ENCODE measurements around the gene IGFBP5.

Gene IGFBP5

DNA sequence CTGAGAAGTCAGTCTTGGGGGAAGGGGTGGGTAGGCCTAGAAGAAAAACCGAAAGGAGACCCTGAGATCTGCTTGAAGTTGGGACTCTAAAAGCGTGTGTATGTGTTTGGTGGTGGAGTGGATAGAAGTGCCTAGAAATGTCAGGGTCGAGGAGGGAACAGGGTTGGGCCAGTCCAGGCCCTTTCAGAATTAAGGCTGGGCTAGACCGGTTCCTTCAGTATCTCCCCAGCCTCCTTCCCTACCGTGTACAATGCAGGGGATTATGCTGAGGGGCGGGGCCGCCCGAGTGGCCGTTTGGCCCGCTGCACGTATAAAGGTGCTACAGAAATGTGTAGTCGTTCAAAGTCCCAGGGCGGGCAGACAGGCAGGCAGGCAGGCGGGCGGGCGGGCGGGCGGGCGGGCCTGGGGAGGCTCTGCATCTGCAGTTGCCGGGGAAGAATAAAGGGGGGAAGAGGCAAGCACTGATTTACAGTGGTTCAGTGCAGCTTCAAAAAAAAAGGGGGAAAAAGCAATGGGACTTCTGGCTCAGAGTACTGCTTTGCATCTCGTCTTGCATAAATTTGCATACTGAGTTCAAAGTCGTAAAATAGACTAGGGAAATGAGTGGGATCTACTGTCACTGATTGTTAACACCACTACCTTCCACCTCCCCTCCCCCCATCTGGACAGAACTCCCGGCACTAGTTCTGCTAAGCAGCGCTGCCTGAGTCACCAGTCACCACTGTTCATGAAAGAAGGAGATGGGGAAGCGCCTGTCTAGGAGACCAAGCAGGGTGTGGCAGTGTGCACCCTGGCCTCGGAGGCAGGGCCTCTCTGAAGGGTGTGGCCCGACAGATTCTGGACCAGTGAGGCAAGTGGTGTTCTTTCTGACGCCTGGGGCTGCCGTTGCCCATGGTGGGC, 58.5 kb downstream of the IGFBP5 start:
- no peak for DNase-seq

GRCh38 chr2:216635701-216636550, 59.4 kb downstream of the IGFBP5 start:
- DNase-seq, result no peak

GRCh38 chr2:216635171-216635570, 60.2 kb downstream of the IGFBP5 start:
- no peak for DNase-seq

GRCh38 chr2:216634370-216635148, 60.8 kb downstream of the IGFBP5 start:
- no peak for DNase-seq

- DNase-seq, result no peak
These were observed 61.6 kb downstream of the IGFBP5 start for GRCh38 chr2:216633616-216634369.

DNA sequence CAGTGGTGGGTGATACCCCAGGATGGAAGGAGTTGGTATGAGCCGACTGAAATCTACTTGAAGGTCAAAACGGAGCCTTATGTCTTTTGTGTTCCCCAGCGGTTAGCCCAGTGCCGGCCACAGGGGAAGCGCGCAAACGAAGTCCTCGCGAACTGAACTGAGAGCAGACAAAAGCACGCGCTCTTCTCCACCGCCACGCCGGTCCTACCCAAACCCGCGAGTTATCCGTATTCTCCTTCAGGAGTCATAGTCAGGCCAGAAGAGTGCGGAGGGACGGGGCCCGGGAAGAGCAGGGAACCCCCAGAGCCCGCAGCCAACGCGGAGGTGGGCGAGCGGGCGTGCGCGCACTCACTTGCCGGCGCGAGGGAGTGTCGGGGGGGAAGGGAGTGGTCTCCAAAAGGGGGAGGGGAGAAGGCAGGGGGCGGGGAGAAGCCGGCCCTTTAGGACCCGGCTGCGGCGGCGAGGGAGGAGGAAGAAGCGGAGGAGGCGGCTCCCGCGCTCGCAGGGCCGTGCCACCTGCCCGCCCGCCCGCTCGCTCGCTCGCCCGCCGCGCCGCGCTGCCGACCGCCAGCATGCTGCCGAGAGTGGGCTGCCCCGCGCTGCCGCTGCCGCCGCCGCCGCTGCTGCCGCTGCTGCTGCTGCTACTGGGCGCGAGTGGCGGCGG, 62.3 kb downstream of the IGFBP5 start, which contains the start of gene IGFBP2:
Gene IGFBP2 (plus strand): TSS at position 469 of the 664 bp plus-strand sequence. CDS start 104 bp downstream, at position 573.
- no peak for DNase-seq

DNA sequence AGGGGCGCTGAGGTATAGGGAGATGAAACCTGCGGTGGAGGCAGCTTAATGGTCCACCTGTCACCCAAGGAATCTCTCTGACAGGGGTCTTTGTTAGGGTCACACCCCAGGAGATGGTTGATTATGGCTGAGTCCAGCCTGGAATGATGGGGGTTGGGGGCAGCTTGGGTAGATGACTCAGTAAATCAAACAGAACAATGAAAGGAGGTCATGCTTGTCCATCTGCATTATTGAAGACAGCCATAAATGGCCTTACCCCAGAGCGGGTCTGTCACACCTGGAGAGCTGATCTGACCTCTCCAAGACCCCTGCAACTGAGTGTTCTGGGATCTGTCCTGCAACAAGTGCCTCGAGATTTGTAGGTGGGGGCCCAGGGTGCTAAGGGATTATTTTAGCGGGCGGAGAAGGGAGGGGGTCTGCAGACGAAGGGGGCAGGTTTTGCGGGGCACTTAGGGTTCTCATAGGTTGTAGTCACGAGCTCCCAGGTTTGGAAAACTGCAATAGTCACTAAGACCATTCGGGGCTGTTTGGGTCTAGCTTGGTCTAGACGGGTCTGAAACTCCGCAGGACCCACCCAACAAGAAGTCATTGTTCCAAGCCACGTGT, 62.9 kb downstream of the IGFBP5 start:
- no peak for DNase-seq

DNA sequence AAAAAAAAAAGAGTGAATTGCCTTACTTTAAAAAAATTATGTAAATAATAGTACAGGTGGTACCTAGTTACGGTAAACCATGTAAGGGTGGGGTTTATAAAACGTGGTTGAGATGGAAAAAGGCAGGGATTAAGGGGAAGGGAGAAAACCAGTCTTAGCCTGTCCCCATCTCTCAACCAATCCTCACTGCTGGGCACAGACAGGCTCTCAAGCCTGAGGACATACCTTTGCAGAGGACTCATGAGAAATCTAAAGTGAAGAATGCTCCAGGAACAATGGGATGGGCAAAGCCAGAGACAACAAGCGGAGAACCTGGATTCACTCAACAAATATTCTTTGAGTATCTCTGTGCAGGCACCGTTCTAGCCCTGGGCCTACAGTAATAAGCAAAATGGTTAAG, 65.6 kb downstream of the IGFBP5 start:
- no peak for DNase-seq

DNA sequence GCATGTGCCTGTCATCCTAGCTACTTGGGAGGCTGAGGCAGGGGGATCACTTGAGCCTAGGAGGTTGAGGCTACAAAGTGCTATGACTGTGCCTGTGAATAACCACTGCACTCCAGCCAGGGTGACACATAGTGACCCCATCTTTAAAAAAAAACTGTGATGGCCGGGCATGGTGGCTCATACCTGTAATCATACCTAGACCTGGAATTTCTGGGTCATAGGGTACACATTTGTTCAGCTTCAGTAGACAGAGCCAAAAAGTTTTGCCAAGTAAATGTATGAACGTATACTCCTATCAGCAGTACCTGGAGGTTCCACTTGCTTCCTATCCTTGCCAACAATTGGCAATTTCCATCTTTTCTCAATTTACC, 68.5 kb downstream of the IGFBP5 start:
- no peak for DNase-seq

- no peak for DNase-seq
These were observed 69.0 kb downstream of the IGFBP5 start for GRCh38 chr2:216626168-216626874.

DNA sequence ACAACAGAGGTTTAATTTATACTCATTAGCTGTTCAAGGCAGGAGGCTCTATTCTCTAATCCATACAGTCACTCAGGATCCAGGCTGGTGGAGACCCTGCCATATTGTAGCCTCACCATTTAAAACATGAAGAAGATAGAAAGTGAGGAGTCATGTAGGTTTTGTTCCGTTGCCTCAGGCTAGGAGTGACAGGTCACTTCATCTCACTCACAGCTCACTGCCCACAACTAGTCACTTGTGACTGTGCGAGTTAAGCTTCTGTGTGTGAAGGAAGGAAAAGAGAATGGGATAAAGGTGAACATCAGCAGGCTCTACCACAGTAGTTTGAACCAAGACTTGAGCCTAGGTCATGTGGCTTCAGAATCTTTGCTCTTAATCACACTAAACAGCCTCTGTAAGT, 71.1 kb downstream of the IGFBP5 start:
- no peak for DNase-seq

- DNase-seq, result no peak
These were observed 72.8 kb downstream of the IGFBP5 start for GRCh38 chr2:216622526-216622925.
